Keratinocyte (primary cell): ENCODE results near the gene KCNQ1OT1.

ENCODE experiments used
- CTCF ChIP-seq, 3 experiments: IDR thresholded peaks in 1 of 3; conservative IDR thresholded peaks in 1 of 3; optimal IDR thresholded peaks in 1 of 3; 2 replicates in 2 of 3; 3 replicates in 1 of 3; pipeline versions ENCODE3 to v1.5.1; 2011; ENCODE audit warnings: low read length in 3 of 3, mild to moderate bottlenecking in 3 of 3, moderate library complexity in 2 of 3, control low read depth in 1 of 3, inconsistent platforms in 1 of 3; ENCODE audit not compliant: insufficient read depth in 2 of 3; ENCODE audit errors: extremely low read depth in 1 of 3
- EZH2 ChIP-seq: IDR thresholded peaks from one replicate; pipeline ENCODE4 v1.6.1; 2012; ENCODE audit warnings: inconsistent platforms, mild to moderate bottlenecking, low read length, moderate library complexity

- TF ChIP-seq EZH2 (no peak), CTCF (optimal IDR thresholded peaks at IDR 0.05 in 1 of 3, IDR thresholded peaks at IDR 0.05 in 1 of 3, conservative IDR thresholded peaks at IDR 0.05 in 1 of 3; ENCODE audit: extremely low read depth in 1 of 3, insufficient read depth in 2 of 3, low read length in 3 of 3) (no peak)
Measured at GRCh38 chr11:2696455-2696854, 3.3 kb downstream of the KCNQ1OT1 start.
